ENCODE data around the gene SRPX.

DNA sequence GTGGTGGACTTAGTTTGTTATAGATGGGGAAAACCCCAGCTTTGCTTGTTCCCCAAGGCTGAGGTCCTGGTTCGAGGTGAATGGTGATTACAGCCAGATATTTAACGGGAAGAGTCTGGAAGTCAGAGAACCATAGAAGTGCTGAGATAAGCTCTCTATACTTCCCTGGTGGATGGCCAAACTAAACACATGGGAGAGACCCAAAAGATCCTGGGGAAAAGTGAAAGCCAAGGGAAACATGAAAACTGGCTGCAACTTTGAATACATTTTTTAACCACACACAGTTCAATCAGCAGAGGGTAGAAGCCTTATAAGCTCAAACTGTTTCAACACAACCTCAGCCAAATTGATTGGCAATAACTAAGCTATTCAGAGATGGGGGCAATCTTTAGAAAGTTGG lies 29.3 kb upstream of the SRPX start:
- TF ChIP-seq, protein P1, sequence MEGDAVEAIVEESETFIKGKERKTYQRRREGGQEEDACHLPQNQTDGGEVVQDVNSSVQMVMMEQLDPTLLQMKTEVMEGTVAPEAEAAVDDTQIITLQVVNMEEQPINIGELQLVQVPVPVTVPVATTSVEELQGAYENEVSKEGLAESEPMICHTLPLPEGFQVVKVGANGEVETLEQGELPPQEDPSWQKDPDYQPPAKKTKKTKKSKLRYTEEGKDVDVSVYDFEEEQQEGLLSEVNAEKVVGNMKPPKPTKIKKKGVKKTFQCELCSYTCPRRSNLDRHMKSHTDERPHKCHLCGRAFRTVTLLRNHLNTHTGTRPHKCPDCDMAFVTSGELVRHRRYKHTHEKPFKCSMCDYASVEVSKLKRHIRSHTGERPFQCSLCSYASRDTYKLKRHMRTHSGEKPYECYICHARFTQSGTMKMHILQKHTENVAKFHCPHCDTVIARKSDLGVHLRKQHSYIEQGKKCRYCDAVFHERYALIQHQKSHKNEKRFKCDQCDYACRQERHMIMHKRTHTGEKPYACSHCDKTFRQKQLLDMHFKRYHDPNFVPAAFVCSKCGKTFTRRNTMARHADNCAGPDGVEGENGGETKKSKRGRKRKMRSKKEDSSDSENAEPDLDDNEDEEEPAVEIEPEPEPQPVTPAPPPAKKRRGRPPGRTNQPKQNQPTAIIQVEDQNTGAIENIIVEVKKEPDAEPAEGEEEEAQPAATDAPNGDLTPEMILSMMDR (IDR thresholded peaks at IDR 0.05): no peak
- TF ChIP-seq POLR2AphosphoS5 (IDR thresholded peaks at IDR 0.05; ENCODE audit: low read depth, low read length): no peak
- TF ChIP-seq SIN3A (IDR thresholded peaks at IDR 0.05; ENCODE audit: borderline replicate concordance, insufficient read depth, low read depth, low read length): no peak
- no peak for TF ChIP-seq TCF7L2 (IDR thresholded peaks at IDR 0.05; ENCODE audit: low read depth, low read length)
- TF ChIP-seq, protein P2, sequence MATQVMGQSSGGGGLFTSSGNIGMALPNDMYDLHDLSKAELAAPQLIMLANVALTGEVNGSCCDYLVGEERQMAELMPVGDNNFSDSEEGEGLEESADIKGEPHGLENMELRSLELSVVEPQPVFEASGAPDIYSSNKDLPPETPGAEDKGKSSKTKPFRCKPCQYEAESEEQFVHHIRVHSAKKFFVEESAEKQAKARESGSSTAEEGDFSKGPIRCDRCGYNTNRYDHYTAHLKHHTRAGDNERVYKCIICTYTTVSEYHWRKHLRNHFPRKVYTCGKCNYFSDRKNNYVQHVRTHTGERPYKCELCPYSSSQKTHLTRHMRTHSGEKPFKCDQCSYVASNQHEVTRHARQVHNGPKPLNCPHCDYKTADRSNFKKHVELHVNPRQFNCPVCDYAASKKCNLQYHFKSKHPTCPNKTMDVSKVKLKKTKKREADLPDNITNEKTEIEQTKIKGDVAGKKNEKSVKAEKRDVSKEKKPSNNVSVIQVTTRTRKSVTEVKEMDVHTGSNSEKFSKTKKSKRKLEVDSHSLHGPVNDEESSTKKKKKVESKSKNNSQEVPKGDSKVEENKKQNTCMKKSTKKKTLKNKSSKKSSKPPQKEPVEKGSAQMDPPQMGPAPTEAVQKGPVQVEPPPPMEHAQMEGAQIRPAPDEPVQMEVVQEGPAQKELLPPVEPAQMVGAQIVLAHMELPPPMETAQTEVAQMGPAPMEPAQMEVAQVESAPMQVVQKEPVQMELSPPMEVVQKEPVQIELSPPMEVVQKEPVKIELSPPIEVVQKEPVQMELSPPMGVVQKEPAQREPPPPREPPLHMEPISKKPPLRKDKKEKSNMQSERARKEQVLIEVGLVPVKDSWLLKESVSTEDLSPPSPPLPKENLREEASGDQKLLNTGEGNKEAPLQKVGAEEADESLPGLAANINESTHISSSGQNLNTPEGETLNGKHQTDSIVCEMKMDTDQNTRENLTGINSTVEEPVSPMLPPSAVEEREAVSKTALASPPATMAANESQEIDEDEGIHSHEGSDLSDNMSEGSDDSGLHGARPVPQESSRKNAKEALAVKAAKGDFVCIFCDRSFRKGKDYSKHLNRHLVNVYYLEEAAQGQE (IDR thresholded peaks at IDR 0.05; ENCODE audit: insufficient read depth in 1 of 2, low read depth in 2 of 2, low read length in 1 of 2): no peak
